Measurements from ENCODE around the gene HAUS3. TPM values are rescaled to one million over a fixed set of nuclear protein-coding genes. Genes with fewer than 3 reads are reported as not detected.

The HAUS3 gene
- total RNA-seq, 2 experiments from 2014 or later, result 15.9 to 22.2 TPM

DNA sequence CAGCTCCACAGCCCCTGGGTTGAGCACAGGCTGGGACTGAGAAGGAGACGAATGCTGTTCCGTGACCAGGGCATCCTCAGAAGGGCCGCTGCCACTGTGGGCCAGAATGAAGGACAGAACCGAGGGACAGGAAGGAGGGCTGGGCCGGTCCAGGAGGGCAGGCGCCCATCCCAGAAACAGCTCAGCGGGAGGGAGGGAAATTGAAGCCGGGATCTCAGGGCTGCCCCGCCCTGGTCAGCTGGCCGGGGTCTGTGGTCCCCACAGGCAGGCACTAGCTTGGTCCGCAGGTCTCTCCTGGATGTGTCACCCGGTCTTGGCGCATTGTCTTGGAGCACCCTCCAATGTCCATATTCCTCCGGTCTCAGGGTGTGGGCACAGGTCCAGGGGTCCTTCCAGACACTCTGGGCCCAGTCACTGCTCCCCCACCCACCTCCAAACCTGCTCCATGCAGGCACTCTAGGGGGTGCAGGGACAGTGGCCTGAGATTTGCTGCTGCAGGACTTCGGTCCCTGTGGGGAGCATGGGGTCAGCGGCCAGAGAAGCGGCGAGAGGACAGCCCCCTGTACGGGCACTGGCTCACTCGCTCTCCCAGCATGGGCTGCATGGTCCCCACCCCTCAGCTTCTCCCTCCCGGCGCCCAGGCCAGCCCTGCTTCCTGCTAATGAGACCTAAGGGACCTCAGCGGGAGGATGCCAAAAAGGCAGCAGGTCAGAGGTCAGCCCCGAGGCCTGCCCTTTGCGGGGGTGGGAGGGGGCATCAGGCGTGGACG lies 43.9 kb upstream of the HAUS3 start:
- Histone ChIP-seq H3K9me3 (ENCODE audit: low read length) (no peaks in the 10 kb centered on the region), H4K20me1 (ENCODE audit: insufficient read depth, low read length) (no peaks in the 10 kb centered on the region), H3K27ac (ENCODE audit: low read depth, low read length, poor library complexity, severe bottlenecking) (no peak overlapping the region), H3K79me2 (ENCODE audit: insufficient read depth, low read depth, low read length) (no peaks in the 10 kb centered on the region), H3K4me2 (ENCODE audit: low read length) (no peak overlapping the region), H2AFZ (ENCODE audit: low read length) (no peak overlapping the region), H3K9me2 (ENCODE audit: insufficient read depth, low read length) (no peaks in the 10 kb centered on the region), H3K4me1 (ENCODE audit: insufficient read depth, low read length, poor library complexity, severe bottlenecking) (peaks cover 24% of the 10 kb centered on the region), H3K36me3 (ENCODE audit: insufficient read depth, low read length) (no peaks in the 10 kb centered on the region), H3K4me3 (ENCODE audit: low read depth, low read length, poor library complexity, severe bottlenecking) (no peak overlapping the region)
- CTCF ChIA-PET (ENCODE audit: unreplicated experiment), result interaction anchor here (0.6 kb wide), 1 partner anchor 199 kb away, joined by 3 read pairs; no protein-coding TSS in a partner anchor
- no TSS peak for BruUV-seq (replicated peaks)
- TF ChIP-seq, protein P1, sequence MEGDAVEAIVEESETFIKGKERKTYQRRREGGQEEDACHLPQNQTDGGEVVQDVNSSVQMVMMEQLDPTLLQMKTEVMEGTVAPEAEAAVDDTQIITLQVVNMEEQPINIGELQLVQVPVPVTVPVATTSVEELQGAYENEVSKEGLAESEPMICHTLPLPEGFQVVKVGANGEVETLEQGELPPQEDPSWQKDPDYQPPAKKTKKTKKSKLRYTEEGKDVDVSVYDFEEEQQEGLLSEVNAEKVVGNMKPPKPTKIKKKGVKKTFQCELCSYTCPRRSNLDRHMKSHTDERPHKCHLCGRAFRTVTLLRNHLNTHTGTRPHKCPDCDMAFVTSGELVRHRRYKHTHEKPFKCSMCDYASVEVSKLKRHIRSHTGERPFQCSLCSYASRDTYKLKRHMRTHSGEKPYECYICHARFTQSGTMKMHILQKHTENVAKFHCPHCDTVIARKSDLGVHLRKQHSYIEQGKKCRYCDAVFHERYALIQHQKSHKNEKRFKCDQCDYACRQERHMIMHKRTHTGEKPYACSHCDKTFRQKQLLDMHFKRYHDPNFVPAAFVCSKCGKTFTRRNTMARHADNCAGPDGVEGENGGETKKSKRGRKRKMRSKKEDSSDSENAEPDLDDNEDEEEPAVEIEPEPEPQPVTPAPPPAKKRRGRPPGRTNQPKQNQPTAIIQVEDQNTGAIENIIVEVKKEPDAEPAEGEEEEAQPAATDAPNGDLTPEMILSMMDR (conservative IDR thresholded peaks at IDR 0.05; ENCODE audit: low read length), result no peak
- no peak for TF ChIP-seq EZH2phosphoT487 (IDR thresholded peaks at IDR 0.05; ENCODE audit: borderline replicate concordance, low read depth, low read length)
- POLR2A ChIA-PET, result interaction anchor here (0.6 kb wide), 2 partner anchors 14 to 60 kb away, joined by 3 to 5 read pairs; no protein-coding TSS in a partner anchor
- intact Hi-C loops (cut with micrococcal nuclease; ENCODE audit: unreplicated experiment), result no loop called here
- DNase-seq (ENCODE audit: low spot score), result no peak

DNA sequence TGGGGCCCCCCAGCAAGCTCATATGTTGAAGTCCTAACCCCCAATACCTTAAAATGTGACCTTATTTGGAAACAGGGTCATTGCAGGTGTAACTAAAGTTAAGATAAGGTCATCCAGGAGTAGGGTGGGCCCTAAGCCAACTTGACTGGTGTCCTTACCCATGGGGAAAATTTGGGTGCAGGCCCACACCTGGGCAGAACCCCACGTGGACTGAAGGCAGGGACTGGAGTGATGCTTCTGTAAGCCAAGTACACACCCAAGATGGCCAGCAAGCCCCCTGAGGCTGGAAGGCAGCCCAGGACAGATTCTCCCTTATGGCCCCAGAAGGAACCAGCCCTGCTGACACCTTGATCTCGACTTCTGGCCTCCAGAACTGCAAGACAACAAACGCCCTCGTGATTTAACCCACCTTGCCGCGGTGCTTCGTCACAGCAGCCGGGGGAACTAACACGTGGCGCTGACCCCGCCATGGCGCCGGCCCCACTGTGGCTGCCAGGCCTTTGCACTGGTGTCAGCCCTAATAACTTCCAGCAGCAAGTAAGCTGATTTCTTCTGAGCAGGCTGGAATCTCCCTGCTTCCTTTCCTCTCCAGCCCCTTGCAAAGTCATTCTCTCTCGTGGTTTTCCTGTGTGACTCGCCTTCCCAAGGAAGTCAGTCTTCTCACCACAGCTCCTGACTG lies 43.2 kb upstream of the HAUS3 start:
- CTCF ChIA-PET (ENCODE audit: unreplicated experiment), result interaction anchor here (0.5 kb wide), 1 partner anchor 152 kb away, joined by 3 read pairs; no protein-coding TSS in a partner anchor
- no peak overlapping the region for H3K27ac ChIP-seq (ENCODE audit: low read depth, low read length, poor library complexity, severe bottlenecking)
- no peak for DNase-seq (ENCODE audit: low spot score)
- peaks cover 17% of the 10 kb centered on the region for H3K4me1 ChIP-seq (ENCODE audit: insufficient read depth, low read length, poor library complexity, severe bottlenecking)
- no peak overlapping the region for H3K4me2 ChIP-seq (ENCODE audit: low read length)
- intact Hi-C loops (cut with micrococcal nuclease; ENCODE audit: unreplicated experiment), result no loop called here
- no peaks in the 10 kb centered on the region for H4K20me1 ChIP-seq (ENCODE audit: insufficient read depth, low read length)
- no peaks in the 10 kb centered on the region for H3K9me2 ChIP-seq (ENCODE audit: insufficient read depth, low read length)
- POLR2A ChIA-PET, result no interaction called here
- H3K36me3 ChIP-seq (ENCODE audit: insufficient read depth, low read length), result no peaks in the 10 kb centered on the region
- H2AFZ ChIP-seq (ENCODE audit: low read length), result no peak overlapping the region
- no peak overlapping the region for H3K4me3 ChIP-seq (ENCODE audit: low read depth, low read length, poor library complexity, severe bottlenecking)
- no TSS peak for BruUV-seq (replicated peaks)
- H3K9me3 ChIP-seq (ENCODE audit: low read length), result no peaks in the 10 kb centered on the region
- no peaks in the 10 kb centered on the region for H3K79me2 ChIP-seq (ENCODE audit: insufficient read depth, low read depth, low read length)
- TF ChIP-seq, protein P1 (conservative IDR thresholded peaks at IDR 0.05; ENCODE audit: low read length), result no peak
- TF ChIP-seq EZH2phosphoT487 (IDR thresholded peaks at IDR 0.05; ENCODE audit: borderline replicate concordance, low read depth, low read length), result no peak

Data from OCI-LY7 (cell line).